Trophoblast cell (in vitro differentiated cells and primary cell): ENCODE results near the gene PLEKHA7.

Source experiments
- DNase-seq, 2 donors: peaks; one replicate each; pipeline ENCODE4 v3.0.0-alpha.2; 2016
- H2AFZ ChIP-seq: 2 replicates; pipeline ENCODE4 v1.6.1; 2013; ENCODE audit warnings: low read length, moderate library complexity, mild to moderate bottlenecking; ENCODE audit not compliant: insufficient read depth, poor library complexity
- H2AK5ac ChIP-seq: 2 replicates; pipeline ENCODE4 v1.6.1; 2013; ENCODE audit warnings: mild to moderate bottlenecking, low read length
- H2BK120ac ChIP-seq: 2 replicates; pipeline ENCODE4 v1.6.1; 2013; ENCODE audit warnings: low read length, mild to moderate bottlenecking, moderate library complexity; ENCODE audit not compliant: insufficient read depth, poor library complexity
- H2BK12ac ChIP-seq: 2 replicates; pipeline ENCODE4 v1.6.1; 2013; ENCODE audit warnings: mild to moderate bottlenecking, low read length, moderate library complexity
- H2BK5ac ChIP-seq: 2 replicates; pipeline ENCODE4 v1.6.1; 2013; ENCODE audit warnings: low read length, low read depth, moderate library complexity, mild to moderate bottlenecking; ENCODE audit not compliant: poor library complexity
- H3K14ac ChIP-seq: 2 replicates; pipeline ENCODE4 v1.6.1; 2013; ENCODE audit warnings: mild to moderate bottlenecking, low read length
- H3K18ac ChIP-seq: 2 replicates; pipeline ENCODE4 v1.6.1; 2013; ENCODE audit warnings: mild to moderate bottlenecking, low read length
- H3K23ac ChIP-seq: 2 replicates; pipeline ENCODE4 v1.6.1; 2013; ENCODE audit warnings: low read length
- H3K27ac ChIP-seq: 2 replicates; pipeline ENCODE4 v1.5.1; 2013; ENCODE audit warnings: low read depth, mild to moderate bottlenecking, inconsistent platforms, low read length, moderate library complexity
- H3K27me3 ChIP-seq: 2 replicates; pipeline ENCODE4 v1.6.1; 2013; ENCODE audit warnings: inconsistent platforms, mild to moderate bottlenecking, low read length, moderate library complexity; ENCODE audit not compliant: insufficient read depth
- H3K36me3 ChIP-seq, 2 experiments: 1 replicate in 1 of 2; 2 replicates in 1 of 2; pipeline ENCODE4 v1.6.1; 2013; ENCODE audit warnings: low read length in 2 of 2, mild to moderate bottlenecking in 2 of 2, moderate library complexity in 1 of 2; ENCODE audit not compliant: insufficient read depth in 2 of 2, control insufficient read depth in 1 of 2
- H3K4ac ChIP-seq: 2 replicates; pipeline ENCODE4 v1.6.1; 2013; ENCODE audit warnings: low read depth, mild to moderate bottlenecking, low read length, moderate library complexity
- H3K4me1 ChIP-seq, 2 experiments: 1 replicate in 1 of 2; 2 replicates in 1 of 2; pipeline ENCODE4 v1.6.1; 2013; ENCODE audit warnings: low read length in 2 of 2, mild to moderate bottlenecking in 2 of 2, moderate library complexity in 1 of 2; ENCODE audit not compliant: insufficient read depth in 2 of 2, control insufficient read depth in 1 of 2
- H3K4me2 ChIP-seq: 2 replicates; pipeline ENCODE4 v1.6.1; 2013; ENCODE audit warnings: inconsistent platforms, mild to moderate bottlenecking, low read length, moderate library complexity
- H3K4me3 ChIP-seq: 2 replicates; pipeline ENCODE4 v1.5.1; 2013; ENCODE audit warnings: mild to moderate bottlenecking, low read depth, low read length, inconsistent platforms
- H3K79me1 ChIP-seq: one replicate; pipeline ENCODE4 v1.6.1; 2013; ENCODE audit warnings: low read length
- H3K79me2 ChIP-seq: 2 replicates; pipeline ENCODE4 v1.6.1; 2013; ENCODE audit warnings: low read length, mild to moderate bottlenecking; ENCODE audit not compliant: control insufficient read depth, insufficient read depth, poor library complexity
- H3K9ac ChIP-seq: 2 replicates; pipeline ENCODE4 v1.6.1; 2013; ENCODE audit warnings: mild to moderate bottlenecking, low read length
- H3K9me3 ChIP-seq: 2 replicates; pipeline ENCODE4 v1.6.1; 2013; ENCODE audit warnings: low read depth, mild to moderate bottlenecking, control low read depth, inconsistent platforms, low read length; ENCODE audit not compliant: insufficient read depth
- H4K12ac ChIP-seq: 2 replicates; pipeline ENCODE4 v1.6.1; 2013; ENCODE audit warnings: low read depth, mild to moderate bottlenecking, low read length, moderate library complexity
- H4K8ac ChIP-seq: 2 replicates; pipeline ENCODE4 v1.6.1; 2013; ENCODE audit warnings: low read depth, mild to moderate bottlenecking, low read length, moderate library complexity
- H4K91ac ChIP-seq: one replicate; pipeline ENCODE4 v1.6.1; 2013; ENCODE audit warnings: low read depth, mild to moderate bottlenecking, low read length, moderate library complexity
- WGBS: extraction: QIAGEN DNeasy Blood & Tissue Kit; methylation state at CpG from one replicate; pipeline ENCODE4 v1.1.7; 2013; ENCODE audit warnings: missing lambda C conversion rate; ENCODE audit not compliant: insufficient read length, insufficient coverage; ENCODE audit errors: extremely low coverage; 5-methylcytosine and 5-hydroxymethylcytosine counted together

The PLEKHA7 gene

DNA sequence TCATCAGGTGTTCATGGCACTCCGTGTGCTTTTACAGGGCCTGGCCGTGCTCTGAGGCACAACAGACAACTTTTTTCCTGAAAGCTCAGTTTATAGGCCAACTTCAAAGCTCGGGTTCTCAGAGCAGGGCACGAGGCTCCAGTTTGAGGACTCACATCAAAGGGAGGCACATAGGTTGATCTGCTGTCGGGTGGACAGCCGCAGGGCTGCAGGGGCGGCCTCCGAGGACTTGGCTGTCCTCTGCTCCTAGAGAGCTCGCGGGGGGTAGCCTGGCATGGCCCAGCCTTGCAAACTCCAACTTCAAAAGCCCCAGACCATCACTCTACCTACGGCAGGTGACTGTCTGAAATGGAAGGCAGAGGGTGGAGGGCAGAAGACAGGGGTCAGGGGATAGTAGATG lies 244.2 kb downstream of the PLEKHA7 start:
- DNase-seq = no peak
- H3K4ac ChIP-seq = no peak overlapping the region

DNA sequence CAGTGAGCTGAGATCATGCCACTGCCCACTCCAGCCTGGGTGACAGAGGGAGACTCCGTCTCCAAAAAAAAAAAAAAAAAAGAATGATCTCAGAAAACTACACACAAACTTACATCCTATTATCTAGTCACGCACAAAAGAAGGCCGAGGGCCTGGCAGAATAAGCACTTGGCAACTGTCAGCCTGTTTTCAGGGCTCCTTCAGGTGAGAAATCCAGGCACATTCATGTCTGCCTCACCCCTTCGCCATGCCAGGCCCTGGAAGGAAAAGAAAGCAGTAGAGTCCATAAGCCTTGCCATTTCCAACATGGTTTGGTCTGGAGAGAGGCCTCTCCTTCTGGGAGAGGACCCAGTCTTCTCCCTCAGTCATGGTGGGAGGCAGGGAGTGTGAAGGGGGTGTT lies 244.8 kb downstream of the PLEKHA7 start:
- Histone ChIP-seq H2AK5ac (no peak overlapping the region), H4K91ac (no peak overlapping the region), H3K4ac (no peak overlapping the region), H3K14ac (no peak overlapping the region), H3K9ac (no peak overlapping the region), H3K36me3 (peaks cover 3 to 16% of the 10 kb centered on the region in 2 experiments), H3K27ac (no peak overlapping the region), H3K27me3 (no peaks in the 10 kb centered on the region), H3K4me1 (no peaks in the 10 kb centered on the region), H4K12ac (no peak overlapping the region), H3K9me3 (no peaks in the 10 kb centered on the region), H3K4me3 (no peak overlapping the region), H3K18ac (no peak overlapping the region), H2BK5ac (no peak overlapping the region), H3K4me2 (no peak overlapping the region), H4K8ac (no peak overlapping the region), H2BK12ac (no peak overlapping the region), H2BK120ac (no peak overlapping the region), H2AFZ (no peak overlapping the region), H3K23ac (no peak overlapping the region), H3K79me2 (no peaks in the 10 kb centered on the region), H3K79me1 (no peaks in the 10 kb centered on the region)
- WGBS = no CpG with 5 or more reads among the region's 4 CpGs
- no peak for DNase-seq

More for the DNA sequence above, 244.2 kb downstream of the PLEKHA7 start:
- Histone ChIP-seq H2AFZ (no peak overlapping the region), H4K8ac (no peak overlapping the region), H3K18ac (no peak overlapping the region), H4K12ac (no peak overlapping the region), H3K27me3 (no peaks in the 10 kb centered on the region), H3K27ac (no peak overlapping the region), H3K4me2 (no peak overlapping the region), H3K23ac (no peak overlapping the region), H3K79me1 (no peaks in the 10 kb centered on the region), H2BK5ac (no peak overlapping the region), H3K4me3 (no peak overlapping the region), H3K79me2 (no peaks in the 10 kb centered on the region), H4K91ac (no peak overlapping the region), H3K9me3 (no peaks in the 10 kb centered on the region), H2BK120ac (no peak overlapping the region), H3K4me1 (no peaks in the 10 kb centered on the region), H3K9ac (no peak overlapping the region), H2AK5ac (no peak overlapping the region), H3K14ac (no peak overlapping the region), H2BK12ac (no peak overlapping the region), H3K36me3 (peaks cover 3 to 21% of the 10 kb centered on the region in 2 experiments)
- WGBS = no CpG with 5 or more reads among the region's 11 CpGs

DNA sequence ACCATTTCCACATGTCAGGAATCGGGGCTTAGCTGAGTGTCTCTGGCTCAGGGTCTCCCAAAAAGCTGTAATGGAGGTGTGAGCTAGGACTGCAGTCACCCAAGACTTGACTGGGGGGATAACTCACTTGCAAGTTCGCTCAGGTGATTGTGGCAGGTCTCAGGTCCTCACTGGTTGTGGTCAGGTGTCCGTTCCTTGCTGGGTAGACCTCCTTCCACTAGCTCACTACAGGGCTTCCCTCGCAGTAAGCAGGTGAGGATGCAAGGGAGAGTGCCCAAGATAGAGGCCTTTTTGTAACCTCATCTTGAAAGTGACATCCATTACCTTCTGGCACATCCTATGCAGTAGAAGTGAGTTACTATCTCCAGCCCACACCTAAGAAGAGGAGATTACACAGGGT lies 246.3 kb downstream of the PLEKHA7 start:
- peaks cover 3 to 10% of the 10 kb centered on the region in 2 experiments for H3K36me3 ChIP-seq
- H3K9me3 ChIP-seq = no peaks in the 10 kb centered on the region
- no peak overlapping the region for H3K27ac ChIP-seq
- no peak overlapping the region for H2BK5ac ChIP-seq
- H2AFZ ChIP-seq = no peak overlapping the region
- H2BK120ac ChIP-seq = no peak overlapping the region
- H3K27me3 ChIP-seq = no peaks in the 10 kb centered on the region
- H3K14ac ChIP-seq = no peak overlapping the region
- no peaks in the 10 kb centered on the region for H3K79me2 ChIP-seq
- no CpG with 5 or more reads among the region's 4 CpGs for WGBS
- H4K12ac ChIP-seq = no peak overlapping the region
- no peak overlapping the region for H3K4me2 ChIP-seq
- H2BK12ac ChIP-seq = no peak overlapping the region
- H3K4ac ChIP-seq = no peak overlapping the region
- no peak overlapping the region for H2AK5ac ChIP-seq
- no peak overlapping the region for H3K4me3 ChIP-seq
- H4K8ac ChIP-seq = no peak overlapping the region
- H3K4me1 ChIP-seq = no peaks in the 10 kb centered on the region
- no peak overlapping the region for H3K9ac ChIP-seq
- no peak for DNase-seq
- no peak overlapping the region for H3K18ac ChIP-seq
- no peaks in the 10 kb centered on the region for H3K79me1 ChIP-seq
- H4K91ac ChIP-seq = no peak overlapping the region
- H3K23ac ChIP-seq = no peak overlapping the region

DNA sequence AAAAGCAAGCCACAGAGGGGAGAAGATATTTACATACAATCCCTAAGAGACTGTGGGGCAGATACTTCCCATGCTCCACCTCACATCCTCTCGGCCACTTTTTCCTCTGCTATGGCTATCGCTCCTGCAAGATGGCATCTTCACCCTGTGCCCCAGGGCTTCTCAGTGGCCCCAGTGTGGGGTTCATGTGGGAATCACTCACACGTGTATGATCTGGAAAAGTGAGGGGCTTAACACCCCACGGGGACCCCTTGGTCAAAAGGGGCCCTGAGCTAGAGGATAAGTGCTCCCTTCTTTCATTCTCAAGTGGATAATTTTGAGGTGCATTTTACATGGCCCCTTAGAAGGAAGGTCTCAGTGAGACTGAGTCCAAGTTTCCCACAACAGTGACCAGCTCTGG lies 247.1 kb downstream of the PLEKHA7 start:
- Histone ChIP-seq H3K23ac (no peak overlapping the region), H3K9ac (no peak overlapping the region), H3K79me1 (no peaks in the 10 kb centered on the region), H2AK5ac (no peak overlapping the region), H3K9me3 (no peaks in the 10 kb centered on the region), H3K27me3 (no peaks in the 10 kb centered on the region), H3K27ac (no peak overlapping the region), H3K4me2 (no peak overlapping the region), H4K12ac (no peak overlapping the region), H4K8ac (no peak overlapping the region), H4K91ac (no peak overlapping the region), H3K4ac (no peak overlapping the region), H3K36me3 (peaks cover 3 to 8% of the 10 kb centered on the region in 2 experiments), H3K18ac (no peak overlapping the region), H3K4me3 (no peak overlapping the region), H3K79me2 (no peaks in the 10 kb centered on the region), H2BK120ac (no peak overlapping the region), H2BK12ac (no peak overlapping the region), H3K14ac (no peak overlapping the region), H2AFZ (no peak overlapping the region), H2BK5ac (no peak overlapping the region), H3K4me1 (no peaks in the 10 kb centered on the region)
- no CpG with 5 or more reads among the region's 4 CpGs for WGBS
- no peak for DNase-seq
